GM18951 (cell line): Measurements from ENCODE around the gene AMBRA1.
"Not testable (repeated sequence)": the region's sequence is repeated elsewhere in the genome, so short reads cannot be mapped to it uniquely, and the experiment has no call there.

Experiments used
- POLR2A ChIP-seq: IDR thresholded peaks from 4 replicates; pipeline ENCODE4 v1.6.1; 2011; ENCODE audit warnings: mild to moderate bottlenecking; ENCODE audit not compliant: insufficient read length, insufficient read depth; ENCODE audit errors: extremely low read depth
- in situ Hi-C: fragments of 300-500 bp; cut with MboI; formaldehyde crosslinking; loops from one replicate; pipeline ENCODE4 v1.12.0; 2022; ENCODE audit warnings: low sequenced_read_pairs, mixed read lengths, inconsistent platforms; ENCODE audit not compliant: unreplicated experiment

AMBRA1 gene

GRCh38 chr11:46600194-46600960 lies 6.6 kb upstream of the AMBRA1 start:
- no peak for TF ChIP-seq POLR2A
- in situ Hi-C loops = no loop called here

DNA sequence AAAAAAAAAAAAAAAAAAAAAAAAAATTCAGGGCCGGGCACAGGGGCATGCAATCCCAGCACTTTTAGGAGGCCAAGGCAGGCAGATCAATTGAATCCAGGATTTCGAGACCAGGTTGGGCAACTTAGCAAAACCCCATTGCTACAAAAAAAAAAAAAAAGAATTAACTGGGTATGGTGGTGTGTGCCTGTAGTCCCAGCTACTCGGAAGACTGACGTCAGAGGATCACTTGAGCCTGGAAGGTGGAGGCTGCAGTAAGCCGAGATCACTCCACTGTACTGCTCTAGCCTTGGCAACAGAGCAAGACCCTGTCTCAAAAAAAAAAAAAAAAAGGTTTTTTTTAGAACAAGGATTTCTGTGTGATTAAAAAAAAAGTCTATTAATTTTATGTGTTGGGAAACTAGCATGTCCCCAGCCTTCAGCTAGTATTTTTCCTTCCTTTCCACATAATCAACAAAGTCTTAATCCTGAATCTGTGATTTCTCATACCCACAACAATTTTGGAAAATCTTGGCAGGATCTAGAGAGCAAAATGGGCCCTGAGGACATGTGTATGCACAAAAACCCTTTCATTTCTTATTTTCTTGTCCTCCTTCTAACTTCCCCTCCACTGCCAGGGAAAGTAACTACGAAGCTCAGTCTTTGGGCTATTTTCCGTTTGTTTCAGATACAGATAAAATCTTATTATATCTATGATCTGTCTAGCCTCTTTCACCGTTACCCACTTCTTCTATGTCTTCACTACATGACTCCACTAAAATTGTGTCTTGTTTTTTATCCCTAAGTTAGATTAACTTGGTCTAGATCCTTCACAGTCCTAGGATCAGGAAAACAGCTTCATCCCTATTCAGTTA lies 5.7 kb upstream of the AMBRA1 start:
- in situ Hi-C loops = no loop called here

DNA sequence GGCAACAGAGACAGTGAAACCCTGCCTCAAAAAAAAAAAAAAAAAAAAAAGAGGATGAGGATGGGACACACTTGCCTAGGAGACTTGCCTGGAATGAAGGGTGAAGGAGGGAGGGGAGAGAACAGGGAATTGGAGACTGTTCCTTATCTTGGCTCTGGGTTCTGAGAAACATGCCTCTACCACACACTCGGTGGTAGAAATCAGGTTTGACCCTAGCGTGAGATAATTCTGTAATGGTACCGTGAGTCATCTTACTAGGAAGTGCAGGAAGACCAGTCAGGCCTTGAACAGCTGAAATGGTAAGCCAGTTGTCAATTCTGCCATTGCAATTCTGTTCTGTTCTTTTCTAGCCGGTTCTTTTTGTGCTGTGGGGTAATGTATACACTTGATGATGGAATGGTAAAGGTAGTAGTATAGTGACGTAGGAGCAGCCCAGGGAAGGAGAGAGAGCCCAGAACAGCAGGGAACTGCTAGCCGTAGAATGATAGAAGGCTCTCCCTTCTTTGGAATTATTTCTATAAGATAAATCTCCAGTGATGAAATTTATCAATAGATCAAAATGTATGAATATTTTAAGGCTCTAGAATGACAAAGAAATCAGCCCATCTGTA lies 3.9 kb upstream of the AMBRA1 start:
- in situ Hi-C loops = no loop called here
- TF ChIP-seq POLR2A = no peak

More for the DNA sequence above, 5.7 kb upstream of the AMBRA1 start:
- TF ChIP-seq POLR2A = no peak

DNA sequence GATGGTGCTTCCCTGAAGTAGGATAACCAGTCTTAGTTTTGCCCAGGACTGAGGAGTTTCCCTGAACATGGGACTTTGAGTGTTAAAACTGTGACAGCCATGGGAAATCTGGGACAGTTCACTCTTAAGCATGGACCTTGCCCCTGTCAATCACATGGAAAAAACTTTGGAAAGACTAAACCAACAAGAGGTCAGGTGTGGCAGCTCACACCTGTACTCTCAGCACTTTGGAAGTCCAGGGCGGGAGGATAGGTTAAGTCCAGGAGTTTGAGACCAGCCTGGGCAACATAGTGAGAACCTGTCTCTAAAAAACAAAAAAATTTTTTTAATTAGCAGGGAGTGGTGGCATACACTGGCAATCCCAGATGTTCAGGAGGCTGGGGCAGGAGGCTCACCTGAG lies 3.3 kb upstream of the AMBRA1 start:
- TF ChIP-seq POLR2A = no peak
- in situ Hi-C loops = no loop called here

GRCh38 chr11:46594785-46595184 lies 962 bp upstream of the AMBRA1 start:
- in situ Hi-C loops = no loop called here
- TF ChIP-seq POLR2A = no peak

DNA sequence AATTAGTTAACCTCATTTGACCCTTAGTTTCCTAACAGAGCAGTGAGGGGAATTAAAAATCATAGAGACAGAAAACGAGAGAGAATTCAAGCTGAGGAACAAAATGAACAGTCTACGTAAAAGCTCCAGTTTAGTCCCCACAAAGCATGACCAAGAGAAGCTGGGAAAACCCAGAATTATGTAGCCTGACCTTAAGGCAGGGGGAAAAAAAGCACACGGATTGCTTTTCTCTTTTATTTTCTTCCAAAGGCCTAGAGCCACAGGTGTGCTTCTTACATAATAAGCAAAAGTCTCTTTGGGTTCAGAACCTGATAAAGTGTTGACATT lies 514 bp upstream of the AMBRA1 start:
- in situ Hi-C loops = no loop called here
- no peak for TF ChIP-seq POLR2A

DNA sequence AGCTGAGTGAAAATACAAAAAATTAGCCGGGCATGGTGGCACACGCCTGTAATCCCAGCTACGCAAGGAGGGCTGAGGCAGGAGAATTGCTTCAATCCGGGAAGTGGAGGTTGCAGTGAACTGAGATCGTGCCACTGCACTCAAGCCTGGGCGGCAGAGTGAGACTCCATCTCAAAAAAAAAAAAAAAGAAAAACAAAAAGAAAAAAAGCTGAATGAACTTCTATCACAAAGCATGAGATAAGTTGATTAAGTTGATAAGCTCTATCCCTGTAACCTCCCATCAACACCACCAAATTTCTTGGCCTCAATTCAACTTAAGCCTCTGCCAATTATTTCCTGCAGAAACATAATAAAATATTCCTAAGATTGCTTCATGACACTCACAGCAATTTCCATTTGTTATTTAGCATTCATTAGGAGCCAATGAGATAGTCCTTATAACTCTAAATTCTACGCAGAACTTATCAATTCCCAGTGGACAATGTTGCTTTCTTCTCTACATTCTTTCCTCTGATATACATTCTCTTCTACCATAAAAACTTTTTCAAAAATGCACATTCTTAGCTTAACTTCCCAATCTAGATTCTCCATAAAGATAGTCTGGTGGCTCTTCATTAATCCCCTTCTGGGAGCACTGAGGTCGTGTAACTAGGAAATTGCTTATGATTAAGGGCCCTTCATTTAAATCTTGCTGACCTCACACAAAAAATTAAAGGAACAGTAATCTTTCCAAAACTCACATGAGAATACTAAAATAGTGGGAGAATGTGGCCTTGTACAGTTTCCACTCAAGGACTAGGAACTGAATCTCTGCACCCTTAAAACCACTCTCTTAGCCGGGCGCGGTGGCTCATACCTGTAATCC lies 2.9 kb downstream of the AMBRA1 start:
- in situ Hi-C loops = no loop called here
- TF ChIP-seq POLR2A = no peak

GRCh38 chr11:46588915-46589314 lies 4.9 kb downstream of the AMBRA1 start:
- TF ChIP-seq POLR2A = no peak
- in situ Hi-C loops = no loop called here

GRCh38 chr11:46588131-46588530 lies 5.7 kb downstream of the AMBRA1 start:
- in situ Hi-C loops = no loop called here
- no peak for TF ChIP-seq POLR2A

DNA sequence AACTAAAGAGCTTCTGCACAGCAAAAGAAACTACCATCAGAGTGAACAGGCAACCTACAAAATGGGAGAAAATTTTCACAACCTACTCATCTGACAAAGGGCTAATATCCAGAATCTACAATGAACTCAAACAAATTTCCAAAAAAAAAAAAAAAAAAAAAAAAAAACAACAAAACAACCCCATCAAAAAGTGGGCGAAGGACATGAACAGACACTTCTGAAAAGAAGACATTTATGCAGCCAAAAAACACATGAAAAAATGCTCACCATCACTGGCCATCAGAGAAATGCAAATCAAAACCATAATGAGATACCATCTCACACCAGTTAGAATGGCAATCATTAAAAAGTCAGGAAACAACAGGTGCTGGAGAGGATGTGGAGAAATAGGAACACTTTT lies 10.3 kb downstream of the AMBRA1 start:
- in situ Hi-C loops = not testable (repeated sequence)

- TF ChIP-seq POLR2A = no peak
- in situ Hi-C loops = no loop called here
These were observed 11.2 kb downstream of the AMBRA1 start for GRCh38 chr11:46582588-46582987.

- in situ Hi-C loops = no loop called here
These were observed 16.8 kb downstream of the AMBRA1 start for GRCh38 chr11:46577058-46577457.

GRCh38 chr11:46574656-46575055 lies 19.2 kb downstream of the AMBRA1 start:
- no peak for TF ChIP-seq POLR2A
- in situ Hi-C loops = no loop called here

More at GRCh38 chr11:46577058-46577457, 16.8 kb downstream of the AMBRA1 start:
- TF ChIP-seq POLR2A = no peak
